ENCODE data around the gene ITPKA.

ITPKA gene

GRCh38 chr15:41474941-41475340 lies 18.7 kb upstream of the ITPKA start:
- H3K4me3 ChIP-seq (ENCODE audit: severe bottlenecking) = no peak overlapping the region
- no peaks in the 10 kb centered on the region for H3K27me3 ChIP-seq (ENCODE audit: insufficient read depth, poor library complexity, severe bottlenecking)
- peaks cover 9% of the 10 kb centered on the region for H3K4me1 ChIP-seq (ENCODE audit: insufficient read depth, poor library complexity, severe bottlenecking)
- ATAC-seq (ENCODE audit: low read depth) (no peak), DNase-seq (ENCODE audit: low spot score) (no peak)
- no peak for TF ChIP-seq CTCF (IDR thresholded peaks at IDR 0.05; ENCODE audit: poor library complexity, severe bottlenecking)
- no peaks in the 10 kb centered on the region for H3K9me3 ChIP-seq (ENCODE audit: severe bottlenecking)
- peaks cover 91% of the 10 kb centered on the region for H3K36me3 ChIP-seq (ENCODE audit: low read depth)
- no peak overlapping the region for H3K27ac ChIP-seq (ENCODE audit: poor library complexity, severe bottlenecking)

GRCh38 chr15:41476416-41477048 lies 17.1 kb upstream of the ITPKA start:
- Histone ChIP-seq H3K4me3 (ENCODE audit: severe bottlenecking) (no peak overlapping the region), H3K36me3 (ENCODE audit: low read depth) (peaks cover 92% of the 10 kb centered on the region), H3K27me3 (ENCODE audit: insufficient read depth, poor library complexity, severe bottlenecking) (no peaks in the 10 kb centered on the region), H3K4me1 (ENCODE audit: insufficient read depth, poor library complexity, severe bottlenecking) (peaks cover 9% of the 10 kb centered on the region), H3K9me3 (ENCODE audit: severe bottlenecking) (no peaks in the 10 kb centered on the region), H3K27ac (ENCODE audit: poor library complexity, severe bottlenecking) (no peak overlapping the region)
- no peak for TF ChIP-seq CTCF (IDR thresholded peaks at IDR 0.05; ENCODE audit: poor library complexity, severe bottlenecking)
- ATAC-seq (ENCODE audit: low read depth) (no peak; the same call in 2 of the 3 replicates), DNase-seq (ENCODE audit: low spot score) (no peak)

GRCh38 chr15:41480396-41481140 lies 13.1 kb upstream of the ITPKA start:
- Histone ChIP-seq H3K4me1 (ENCODE audit: insufficient read depth, poor library complexity, severe bottlenecking) (peaks cover 9% of the 10 kb centered on the region), H3K27ac (ENCODE audit: poor library complexity, severe bottlenecking) (no peak overlapping the region), H3K4me3 (ENCODE audit: severe bottlenecking) (no peak overlapping the region), H3K9me3 (ENCODE audit: severe bottlenecking) (no peaks in the 10 kb centered on the region), H3K27me3 (ENCODE audit: insufficient read depth, poor library complexity, severe bottlenecking) (no peaks in the 10 kb centered on the region), H3K36me3 (ENCODE audit: low read depth) (peaks cover 68% of the 10 kb centered on the region)
- DNase-seq (ENCODE audit: low spot score) = no peak
- no peak for ATAC-seq (ENCODE audit: low read depth)
- TF ChIP-seq CTCF (IDR thresholded peaks at IDR 0.05; ENCODE audit: poor library complexity, severe bottlenecking) = no peak

GRCh38 chr15:41482110-41482877 lies 11.4 kb upstream of the ITPKA start:
- Histone ChIP-seq H3K27me3 (ENCODE audit: insufficient read depth, poor library complexity, severe bottlenecking) (no peaks in the 10 kb centered on the region), H3K9me3 (ENCODE audit: severe bottlenecking) (no peaks in the 10 kb centered on the region), H3K4me3 (ENCODE audit: severe bottlenecking) (no peak overlapping the region), H3K4me1 (ENCODE audit: insufficient read depth, poor library complexity, severe bottlenecking) (peaks cover 4% of the 10 kb centered on the region), H3K36me3 (ENCODE audit: low read depth) (peaks cover 51% of the 10 kb centered on the region), H3K27ac (ENCODE audit: poor library complexity, severe bottlenecking) (no peak overlapping the region)
- no peak for TF ChIP-seq CTCF (IDR thresholded peaks at IDR 0.05; ENCODE audit: poor library complexity, severe bottlenecking)
- ATAC-seq (ENCODE audit: low read depth) (no peak), DNase-seq (ENCODE audit: low spot score) (no peak)
